ENCODE results near the gene DAW1.
"Not testable (repeated sequence)": the region's sequence is repeated elsewhere in the genome, so short reads cannot be mapped to it uniquely, and the experiment has no call there.

The DAW1 gene

GRCh38 chr2:227871375-227871791 is at the start of gene DAW1:
Gene DAW1, plus strand, starts transcription at chr2:227871631. Its CDS starts 59 bp downstream, at chr2:227871690.
- no peak for TF ChIP-seq ZNF274 (IDR thresholded peaks at IDR 0.05; ENCODE audit: low read depth, low read length)
- no peak within 1 kb of the TSS; the same call in 1 of the 2 replicates for H3K4me3 ChIP-seq (ENCODE audit: low read length)

- TF ChIP-seq ZNF274 (IDR thresholded peaks at IDR 0.05; ENCODE audit: low read depth, low read length): no peak
- H3K4me3 ChIP-seq (ENCODE audit: low read length): no peak overlapping the region
Measured at GRCh38 chr2:227822416-227823003, 48.9 kb upstream of the DAW1 start.

GRCh38 chr2:227823922-227824321 is 47.5 kb upstream of the DAW1 start:
- TF ChIP-seq ZNF274 (IDR thresholded peaks at IDR 0.05; ENCODE audit: low read depth, low read length): no peak
- H3K4me3 ChIP-seq (ENCODE audit: low read length): no peak overlapping the region

- H3K4me3 ChIP-seq (ENCODE audit: low read length): no peak overlapping the region
- no peak for TF ChIP-seq ZNF274 (IDR thresholded peaks at IDR 0.05; ENCODE audit: low read depth, low read length)
Measured at GRCh38 chr2:227824711-227825110, 46.7 kb upstream of the DAW1 start.

GRCh38 chr2:227826019-227826521 is 45.4 kb upstream of the DAW1 start:
- no peak overlapping the region for H3K4me3 ChIP-seq (ENCODE audit: low read length)
- no peak for TF ChIP-seq ZNF274 (IDR thresholded peaks at IDR 0.05; ENCODE audit: low read depth, low read length)

- no peak overlapping the region for H3K4me3 ChIP-seq (ENCODE audit: low read length)
- TF ChIP-seq ZNF274 (IDR thresholded peaks at IDR 0.05; ENCODE audit: low read depth, low read length): no peak
Measured at GRCh38 chr2:227826563-227826962, 44.9 kb upstream of the DAW1 start.

GRCh38 chr2:227827143-227827542 is 44.3 kb upstream of the DAW1 start:
- no peak for TF ChIP-seq ZNF274 (IDR thresholded peaks at IDR 0.05; ENCODE audit: low read depth, low read length)

GRCh38 chr2:227828477-227828912 is 42.9 kb upstream of the DAW1 start:
- H3K4me3 ChIP-seq (ENCODE audit: low read length): no peak overlapping the region
- TF ChIP-seq ZNF274 (IDR thresholded peaks at IDR 0.05; ENCODE audit: low read depth, low read length): no peak

More at GRCh38 chr2:227827143-227827542, 44.3 kb upstream of the DAW1 start:
- no peak overlapping the region for H3K4me3 ChIP-seq (ENCODE audit: low read length)

GRCh38 chr2:227829337-227829736 is 42.1 kb upstream of the DAW1 start:
- no peak for TF ChIP-seq ZNF274 (IDR thresholded peaks at IDR 0.05; ENCODE audit: low read depth, low read length)
- no peak overlapping the region for H3K4me3 ChIP-seq (ENCODE audit: low read length)

GRCh38 chr2:227834423-227834822 is 37.0 kb upstream of the DAW1 start:
- no peak overlapping the region for H3K4me3 ChIP-seq (ENCODE audit: low read length)
- TF ChIP-seq ZNF274 (IDR thresholded peaks at IDR 0.05; ENCODE audit: low read depth, low read length): no peak

- no peak overlapping the region for H3K4me3 ChIP-seq (ENCODE audit: low read length)
- no peak for TF ChIP-seq ZNF274 (IDR thresholded peaks at IDR 0.05; ENCODE audit: low read depth, low read length)
Measured at GRCh38 chr2:227834916-227835650, 36.3 kb upstream of the DAW1 start.

GRCh38 chr2:227839339-227840129 is 31.9 kb upstream of the DAW1 start:
- H3K4me3 ChIP-seq (ENCODE audit: low read length): not testable (repeated sequence)

GRCh38 chr2:227846831-227847230 is 24.6 kb upstream of the DAW1 start:
- no peak for TF ChIP-seq ZNF274 (IDR thresholded peaks at IDR 0.05; ENCODE audit: low read depth, low read length)
- H3K4me3 ChIP-seq (ENCODE audit: low read length): no peak overlapping the region

- no peak for TF ChIP-seq ZNF274 (IDR thresholded peaks at IDR 0.05; ENCODE audit: low read depth, low read length)
- H3K4me3 ChIP-seq (ENCODE audit: low read length): no peak overlapping the region
Measured at GRCh38 chr2:227848146-227848545, 23.3 kb upstream of the DAW1 start.

All from GM08714 (cell line).